Panc1 (cell line): ENCODE data around the gene SETD5. TPM values are rescaled to one million over a fixed set of nuclear protein-coding genes. Genes with fewer than 3 reads are reported as not detected.
A peak's percentile ranks its signal among the peaks of the same experiment; 100 is the strongest.

Experiments
- ATAC-seq: fragments of 200-7000 bp; cut with Tn5 transposase; 2 replicates; pipeline ENCODE4 v1.9.1; 2020; ENCODE audit warnings: mild to moderate bottlenecking, moderate library complexity
- BruUV-seq: library from RNA; stranded (reverse); fragments of 400-500 nt; replicated peaks from 2 replicates; lab custom pipeline; 2021; lab: Mats Ljungman, UMichigan
- CTCF ChIA-PET: fragments of 300-600 bp; sonication (Branson Sonifier 250); formaldehyde crosslinking; loops from one replicate; lab custom pipeline; 2022; ENCODE audit warnings: antibody characterized with exemption; lab: Charles Lee
- POLR2A ChIA-PET: fragments of 300-600 bp; sonication (Branson Sonifier 250); formaldehyde crosslinking; loops from one replicate; lab custom pipeline; 2022; ENCODE audit warnings: antibody characterized with exemption; lab: Charles Lee
- DNase-seq: peaks from one replicate; pipeline ENCODE4 v3.0.0-alpha.2; 2010; ENCODE audit warnings: low read depth, low spot score
- H3K27ac ChIP-seq: 2 replicates; pipeline ENCODE4 v1.5.1; 2011; ENCODE audit warnings: mild to moderate bottlenecking, low read length, inconsistent platforms
- H3K27me3 ChIP-seq: fragments of 200-500 bp; sonication (Bioruptor generic); 2 replicates; pipeline ENCODE4 v1.6.0; 2014; ENCODE audit warnings: low read length, inconsistent platforms; ENCODE audit not compliant: control insufficient read depth, insufficient read depth
- H3K36me3 ChIP-seq: fragments of 200-500 bp; sonication (Bioruptor generic); 2 replicates; pipeline ENCODE4 v1.5.1; 2014; ENCODE audit warnings: inconsistent platforms, mild to moderate bottlenecking, low read length, moderate library complexity; ENCODE audit not compliant: control insufficient read depth, insufficient read depth
- H3K4me1 ChIP-seq: 2 replicates; pipeline ENCODE4 v1.5.1; 2011; ENCODE audit warnings: inconsistent platforms, mild to moderate bottlenecking, low read length, moderate library complexity; ENCODE audit not compliant: control insufficient read depth, insufficient read depth
- H3K4me3 ChIP-seq, 2 experiments: 2 replicates each; pipeline ENCODE4 v1.5.1; 2011 to 2012; ENCODE audit warnings: low read depth in 2 of 2, low read length in 2 of 2, mild to moderate bottlenecking in 2 of 2, inconsistent platforms in 1 of 2, moderate library complexity in 1 of 2
- H3K9me3 ChIP-seq: fragments of 200-500 bp; sonication (Bioruptor generic); 2 replicates; pipeline ENCODE4 v1.5.1; 2014; ENCODE audit warnings: low read depth, mild to moderate bottlenecking, inconsistent platforms, low read length, moderate library complexity; ENCODE audit not compliant: control insufficient read depth, insufficient read depth
- POLR2AphosphoS5 ChIP-seq: IDR thresholded peaks from 2 replicates; pipeline ENCODE4 v1.6.1; 2012; ENCODE audit warnings: mild to moderate bottlenecking, low read depth, low read length, moderate library complexity
- SIN3A ChIP-seq: IDR thresholded peaks from 2 replicates; pipeline ENCODE4 v1.6.1; 2012; ENCODE audit warnings: low read depth, mild to moderate bottlenecking, low read length, moderate library complexity, borderline replicate concordance; ENCODE audit not compliant: insufficient read depth
- TCF7L2 ChIP-seq: IDR thresholded peaks from 2 replicates; pipeline ENCODE4 v1.6.1; 2011; ENCODE audit warnings: mild to moderate bottlenecking, low read depth, low read length, inconsistent platforms
- in situ Hi-C: cut with HindIII; loops from 2 replicates; pipeline ENCODE4 v1.10.0; 2016; ENCODE audit warnings: low sequenced_read_pairs, low pct_unique_long_range_greater_than_20kb
- intact Hi-C: fragments of 100-400 bp; cut with micrococcal nuclease; formaldehyde crosslinking; loops from one replicate; pipeline ENCODE4 v1.10.0; 2022; ENCODE audit not compliant: unreplicated experiment
- total RNA-seq: library from RNA; stranded (reverse); gene quantifications from one replicate; pipeline ENCODE4 v1.2.1, GENCODE V29; 2021; ENCODE audit not compliant: unreplicated experiment
- TF ChIP-seq, protein P1 (sequence below): fragments of 450-650 bp; IDR thresholded peaks from 2 replicates; pipeline ENCODE4 v1.5.1; 2017; ENCODE audit warnings: mild to moderate bottlenecking
- TF ChIP-seq, protein P2 (sequence below), 2 experiments: IDR thresholded peaks; 2 replicates each; pipeline ENCODE4 v1.6.1; 2011 to 2012; ENCODE audit warnings: low read depth in 2 of 2, control low read depth in 1 of 2, low read length in 1 of 2, mild to moderate bottlenecking in 1 of 2, moderate library complexity in 1 of 2; ENCODE audit not compliant: insufficient read depth in 1 of 2

Gene SETD5
- total RNA-seq, 1 experiment from 2014 or later: 69.4 TPM

DNA sequence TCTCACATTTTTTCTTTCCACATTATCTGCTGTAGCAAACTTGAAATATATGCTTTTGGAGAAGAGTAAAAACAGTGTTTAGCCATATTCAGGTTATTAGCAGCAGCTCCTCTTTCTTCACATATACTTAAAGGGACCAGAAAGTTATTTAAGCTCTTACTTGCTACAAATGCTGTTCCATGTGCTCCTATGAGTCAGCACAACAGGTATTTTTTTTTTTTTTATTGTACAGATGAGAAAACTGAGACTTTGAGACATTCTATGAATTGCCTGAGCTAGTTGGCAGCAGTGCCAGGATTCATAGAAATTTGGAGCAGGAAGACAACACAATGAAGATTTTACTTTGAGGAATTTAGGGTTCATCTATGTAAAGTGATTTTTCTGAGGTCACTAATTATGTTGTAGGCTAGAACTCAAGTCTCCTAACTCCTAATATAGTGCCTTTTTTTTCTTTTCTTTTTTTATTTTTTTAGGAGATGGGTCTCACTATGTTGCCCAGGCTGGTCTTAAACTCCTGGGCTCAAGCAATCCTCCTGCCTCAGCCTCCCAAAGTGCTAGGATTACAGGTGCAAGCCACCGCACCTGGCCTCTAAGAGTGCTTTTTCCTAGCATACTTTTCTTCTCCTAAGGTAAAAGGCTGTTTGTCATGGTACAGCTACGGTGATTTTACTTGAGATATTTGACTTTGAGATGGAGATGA lies 23.6 kb downstream of the SETD5 start:
- no TSS peak for BruUV-seq
- Histone ChIP-seq H3K36me3 (peaks cover 3% of the 10 kb centered on the region; the same call in 1 of the 2 replicates), H3K4me3 (no peak overlapping the region), H3K27ac (peak overlapping the region; percentile 96), H3K4me1 (peaks cover 58% of the 10 kb centered on the region), H3K9me3 (no peaks in the 10 kb centered on the region), H3K27me3 (no peaks in the 10 kb centered on the region)
- DNase-seq (no peak), ATAC-seq (no peak)
- TF ChIP-seq POLR2AphosphoS5 (no peak), SIN3A (no peak), TCF7L2 (no peak)
- TF ChIP-seq, protein P1, sequence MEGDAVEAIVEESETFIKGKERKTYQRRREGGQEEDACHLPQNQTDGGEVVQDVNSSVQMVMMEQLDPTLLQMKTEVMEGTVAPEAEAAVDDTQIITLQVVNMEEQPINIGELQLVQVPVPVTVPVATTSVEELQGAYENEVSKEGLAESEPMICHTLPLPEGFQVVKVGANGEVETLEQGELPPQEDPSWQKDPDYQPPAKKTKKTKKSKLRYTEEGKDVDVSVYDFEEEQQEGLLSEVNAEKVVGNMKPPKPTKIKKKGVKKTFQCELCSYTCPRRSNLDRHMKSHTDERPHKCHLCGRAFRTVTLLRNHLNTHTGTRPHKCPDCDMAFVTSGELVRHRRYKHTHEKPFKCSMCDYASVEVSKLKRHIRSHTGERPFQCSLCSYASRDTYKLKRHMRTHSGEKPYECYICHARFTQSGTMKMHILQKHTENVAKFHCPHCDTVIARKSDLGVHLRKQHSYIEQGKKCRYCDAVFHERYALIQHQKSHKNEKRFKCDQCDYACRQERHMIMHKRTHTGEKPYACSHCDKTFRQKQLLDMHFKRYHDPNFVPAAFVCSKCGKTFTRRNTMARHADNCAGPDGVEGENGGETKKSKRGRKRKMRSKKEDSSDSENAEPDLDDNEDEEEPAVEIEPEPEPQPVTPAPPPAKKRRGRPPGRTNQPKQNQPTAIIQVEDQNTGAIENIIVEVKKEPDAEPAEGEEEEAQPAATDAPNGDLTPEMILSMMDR: no peak
- TF ChIP-seq, protein P2, sequence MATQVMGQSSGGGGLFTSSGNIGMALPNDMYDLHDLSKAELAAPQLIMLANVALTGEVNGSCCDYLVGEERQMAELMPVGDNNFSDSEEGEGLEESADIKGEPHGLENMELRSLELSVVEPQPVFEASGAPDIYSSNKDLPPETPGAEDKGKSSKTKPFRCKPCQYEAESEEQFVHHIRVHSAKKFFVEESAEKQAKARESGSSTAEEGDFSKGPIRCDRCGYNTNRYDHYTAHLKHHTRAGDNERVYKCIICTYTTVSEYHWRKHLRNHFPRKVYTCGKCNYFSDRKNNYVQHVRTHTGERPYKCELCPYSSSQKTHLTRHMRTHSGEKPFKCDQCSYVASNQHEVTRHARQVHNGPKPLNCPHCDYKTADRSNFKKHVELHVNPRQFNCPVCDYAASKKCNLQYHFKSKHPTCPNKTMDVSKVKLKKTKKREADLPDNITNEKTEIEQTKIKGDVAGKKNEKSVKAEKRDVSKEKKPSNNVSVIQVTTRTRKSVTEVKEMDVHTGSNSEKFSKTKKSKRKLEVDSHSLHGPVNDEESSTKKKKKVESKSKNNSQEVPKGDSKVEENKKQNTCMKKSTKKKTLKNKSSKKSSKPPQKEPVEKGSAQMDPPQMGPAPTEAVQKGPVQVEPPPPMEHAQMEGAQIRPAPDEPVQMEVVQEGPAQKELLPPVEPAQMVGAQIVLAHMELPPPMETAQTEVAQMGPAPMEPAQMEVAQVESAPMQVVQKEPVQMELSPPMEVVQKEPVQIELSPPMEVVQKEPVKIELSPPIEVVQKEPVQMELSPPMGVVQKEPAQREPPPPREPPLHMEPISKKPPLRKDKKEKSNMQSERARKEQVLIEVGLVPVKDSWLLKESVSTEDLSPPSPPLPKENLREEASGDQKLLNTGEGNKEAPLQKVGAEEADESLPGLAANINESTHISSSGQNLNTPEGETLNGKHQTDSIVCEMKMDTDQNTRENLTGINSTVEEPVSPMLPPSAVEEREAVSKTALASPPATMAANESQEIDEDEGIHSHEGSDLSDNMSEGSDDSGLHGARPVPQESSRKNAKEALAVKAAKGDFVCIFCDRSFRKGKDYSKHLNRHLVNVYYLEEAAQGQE (IDR thresholded peaks at IDR 0.05; ENCODE audit: insufficient read depth in 1 of 2, low read depth in 2 of 2, low read length in 1 of 2): no peak
- intact Hi-C loops: no loop called here
- in situ Hi-C loops: no loop called here
- ChIA-PET POLR2A (interaction anchor here (1.0 kb wide), 1 partner anchor 24 kb away, joined by 8 read pairs; no protein-coding TSS in a partner anchor), CTCF (no interaction called here)

DNA sequence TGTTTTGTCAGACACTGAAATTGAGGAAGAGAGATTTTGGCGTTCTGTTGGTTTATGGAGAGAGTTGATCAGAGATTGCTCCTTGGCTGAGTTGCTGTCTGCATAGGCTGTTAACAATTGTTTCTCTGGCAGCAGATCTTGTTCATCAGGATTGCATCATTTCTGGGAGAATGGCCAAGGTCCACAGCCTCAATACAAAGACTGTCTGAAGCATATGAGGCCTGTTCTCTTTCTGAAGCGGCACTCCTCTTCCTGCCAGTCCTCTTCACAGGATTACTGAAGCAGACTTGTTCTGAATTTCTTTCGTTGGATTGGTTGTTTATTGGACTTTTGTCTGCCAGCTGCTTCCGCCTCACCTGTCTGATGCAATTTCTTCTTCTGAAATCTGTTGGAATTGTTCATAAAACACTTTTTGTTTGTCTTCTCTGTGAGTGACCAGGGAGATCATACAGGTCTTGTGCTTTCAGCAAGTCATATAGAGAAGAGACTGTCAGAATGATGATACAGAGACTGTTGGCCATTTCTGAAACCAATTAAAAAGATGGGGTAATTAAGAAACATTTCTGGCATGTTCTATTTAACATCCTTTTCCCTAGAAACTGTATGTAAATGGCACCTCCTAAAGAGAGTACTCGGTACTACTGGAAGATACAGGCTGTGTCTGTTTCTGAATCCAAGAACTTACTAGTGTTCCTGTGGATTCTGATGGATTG lies 25.5 kb downstream of the SETD5 start:
- in situ Hi-C loops (no loop called here), intact Hi-C loops (loop anchor here (2.0 kb wide), 1 partner anchor 24 kb away; no protein-coding TSS in a partner anchor)
- Histone ChIP-seq H3K27ac (peak overlapping the region; percentile 96), H3K4me3 (peak overlapping the region; percentile 13 to 37), H3K27me3 (no peaks in the 10 kb centered on the region), H3K9me3 (no peaks in the 10 kb centered on the region), H3K36me3 (peaks cover 5% of the 10 kb centered on the region), H3K4me1 (peaks cover 52% of the 10 kb centered on the region)
- POLR2A ChIA-PET: interaction anchor here (0.5 kb wide), 1 partner anchor 25 kb away, joined by 3 read pairs; the partner anchor contains the start of gene SETD5
- TF ChIP-seq POLR2AphosphoS5 (peak; percentile 55; the same call in 1 of the 2 replicates), SIN3A (no peak)
- TF ChIP-seq, protein P1: peak; percentile 58; the same call in 1 of the 2 replicates
- TF ChIP-seq, protein P2 (IDR thresholded peaks at IDR 0.05; ENCODE audit: insufficient read depth in 1 of 2, low read depth in 2 of 2, low read length in 1 of 2): no peak
- CTCF ChIA-PET: no interaction called here
- peak; percentile 96 for ATAC-seq
- TSS peak; percentile 24 for BruUV-seq
- peak; percentile 85 for DNase-seq
